Measurements from ENCODE around the gene LYPD8. TPM values are rescaled to one million over a fixed set of nuclear protein-coding genes. Genes with fewer than 3 reads are reported as not detected.
A peak's percentile ranks its signal among the peaks of the same experiment; 100 is the strongest.

Gene LYPD8
- total RNA-seq, 1 experiment from 2014 or later: not detected

DNA sequence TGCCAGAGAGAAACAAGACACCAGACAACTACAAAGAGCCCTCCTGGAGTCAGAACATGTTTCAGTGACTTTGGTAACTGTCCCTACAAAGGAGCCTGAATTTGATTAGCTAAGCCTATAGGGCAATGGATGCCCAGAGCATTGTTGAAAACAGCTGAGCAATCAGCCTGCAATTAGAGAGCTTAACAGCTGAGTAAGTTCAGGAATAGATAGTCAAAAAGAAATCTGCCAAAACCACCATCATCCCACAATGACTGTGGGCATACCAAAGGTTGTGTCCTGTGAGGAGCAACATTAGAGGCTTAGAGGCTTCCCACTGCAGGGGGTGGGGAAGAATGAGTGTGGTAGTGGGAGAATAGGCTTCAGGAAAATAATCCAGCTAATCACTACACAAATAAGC is 38.0 kb upstream of the LYPD8 start:
- no peaks in the 10 kb centered on the region for H3K79me2 ChIP-seq (ENCODE audit: low read length)
- H3K4me1 ChIP-seq (ENCODE audit: insufficient read depth, low read length): no peaks in the 10 kb centered on the region
- H4K20me1 ChIP-seq (ENCODE audit: low read length): no peaks in the 10 kb centered on the region
- H3K9me3 ChIP-seq (ENCODE audit: low read length): no peaks in the 10 kb centered on the region
- H3K4me2 ChIP-seq (ENCODE audit: low read length): no peak overlapping the region
- no peaks in the 10 kb centered on the region; the same call in 1 of the 2 replicates for H3K27me3 ChIP-seq (ENCODE audit: low read length)
- no peaks in the 10 kb centered on the region for H3K9me2 ChIP-seq (replicated peaks; ENCODE audit: low read length)
- no peak overlapping the region for H3K27ac ChIP-seq (ENCODE audit: low read length)
- TF ChIP-seq EZH2 (IDR thresholded peaks at IDR 0.05; ENCODE audit: low read length, unreplicated experiment): no peak
- TF ChIP-seq, protein P1, sequence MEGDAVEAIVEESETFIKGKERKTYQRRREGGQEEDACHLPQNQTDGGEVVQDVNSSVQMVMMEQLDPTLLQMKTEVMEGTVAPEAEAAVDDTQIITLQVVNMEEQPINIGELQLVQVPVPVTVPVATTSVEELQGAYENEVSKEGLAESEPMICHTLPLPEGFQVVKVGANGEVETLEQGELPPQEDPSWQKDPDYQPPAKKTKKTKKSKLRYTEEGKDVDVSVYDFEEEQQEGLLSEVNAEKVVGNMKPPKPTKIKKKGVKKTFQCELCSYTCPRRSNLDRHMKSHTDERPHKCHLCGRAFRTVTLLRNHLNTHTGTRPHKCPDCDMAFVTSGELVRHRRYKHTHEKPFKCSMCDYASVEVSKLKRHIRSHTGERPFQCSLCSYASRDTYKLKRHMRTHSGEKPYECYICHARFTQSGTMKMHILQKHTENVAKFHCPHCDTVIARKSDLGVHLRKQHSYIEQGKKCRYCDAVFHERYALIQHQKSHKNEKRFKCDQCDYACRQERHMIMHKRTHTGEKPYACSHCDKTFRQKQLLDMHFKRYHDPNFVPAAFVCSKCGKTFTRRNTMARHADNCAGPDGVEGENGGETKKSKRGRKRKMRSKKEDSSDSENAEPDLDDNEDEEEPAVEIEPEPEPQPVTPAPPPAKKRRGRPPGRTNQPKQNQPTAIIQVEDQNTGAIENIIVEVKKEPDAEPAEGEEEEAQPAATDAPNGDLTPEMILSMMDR (conservative IDR thresholded peaks at IDR 0.05; ENCODE audit: low read depth, low read length): no peak
- TF ChIP-seq EZH2phosphoT487 (IDR thresholded peaks at IDR 0.05; ENCODE audit: borderline replicate concordance, low read length): no peak
- no peak for ATAC-seq
- no peak overlapping the region for H2AFZ ChIP-seq (ENCODE audit: low read length)
- H3K9ac ChIP-seq (ENCODE audit: low read length): no peak overlapping the region
- no peak for DNase-seq
- intact Hi-C loops (cut with micrococcal nuclease): no loop called here
- ChIA-PET CTCF (no interaction called here), POLR2A (ENCODE audit: unreplicated experiment) (no interaction called here)
- no TSS peak for BruUV-seq (replicated peaks)
- H3F3A ChIP-seq (ENCODE audit: low read length, unreplicated experiment): no peaks in the 10 kb centered on the region
- no peaks in the 10 kb centered on the region for H3K36me3 ChIP-seq (ENCODE audit: low read depth, low read length)
- no peak overlapping the region for H3K4me3 ChIP-seq (ENCODE audit: low read length)

DNA sequence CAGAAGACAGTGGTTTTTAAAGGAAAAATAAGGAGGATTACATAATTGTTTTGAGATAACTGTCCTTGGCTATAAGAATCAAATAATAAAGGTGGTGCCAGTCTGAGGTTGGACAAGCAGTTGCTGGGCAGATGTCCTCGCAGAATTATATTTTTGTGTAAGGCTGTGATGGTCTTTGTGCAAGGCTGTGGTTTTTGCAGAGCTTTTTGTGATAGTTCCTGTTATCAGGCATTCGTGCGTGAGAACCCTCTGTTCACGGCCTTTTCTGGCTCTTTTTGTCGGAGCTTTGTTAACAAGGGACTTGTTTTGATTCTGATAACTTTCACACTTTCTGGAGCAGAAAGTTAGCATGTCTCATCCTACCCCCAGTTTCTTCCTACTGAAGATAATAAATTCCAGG is 36.8 kb upstream of the LYPD8 start:
- no peak for DNase-seq
- CTCF ChIA-PET: no interaction called here
- Histone ChIP-seq H3K4me2 (ENCODE audit: low read length) (no peak overlapping the region), H2AFZ (ENCODE audit: low read length) (no peak overlapping the region), H4K20me1 (ENCODE audit: low read length) (no peaks in the 10 kb centered on the region), H3K9me2 (replicated peaks; ENCODE audit: low read length) (no peaks in the 10 kb centered on the region), H3K79me2 (ENCODE audit: low read length) (no peaks in the 10 kb centered on the region), H3F3A (ENCODE audit: low read length, unreplicated experiment) (no peaks in the 10 kb centered on the region), H3K27me3 (ENCODE audit: low read length) (no peaks in the 10 kb centered on the region; the same call in 1 of the 2 replicates), H3K36me3 (ENCODE audit: low read depth, low read length) (no peaks in the 10 kb centered on the region), H3K9me3 (ENCODE audit: low read length) (no peaks in the 10 kb centered on the region), H3K9ac (ENCODE audit: low read length) (no peak overlapping the region), H3K27ac (ENCODE audit: low read length) (no peak overlapping the region), H3K4me3 (ENCODE audit: low read length) (no peak overlapping the region), H3K4me1 (ENCODE audit: insufficient read depth, low read length) (no peaks in the 10 kb centered on the region)
- no peak for TF ChIP-seq EZH2 (IDR thresholded peaks at IDR 0.05; ENCODE audit: low read length, unreplicated experiment)
- TF ChIP-seq, protein P1 (conservative IDR thresholded peaks at IDR 0.05; ENCODE audit: low read depth, low read length): no peak
- TF ChIP-seq EZH2phosphoT487 (IDR thresholded peaks at IDR 0.05; ENCODE audit: borderline replicate concordance, low read length): no peak
- BruUV-seq (replicated peaks): no TSS peak
- POLR2A ChIA-PET (ENCODE audit: unreplicated experiment): no interaction called here
- intact Hi-C loops (cut with micrococcal nuclease): no loop called here
- ATAC-seq: no peak

DNA sequence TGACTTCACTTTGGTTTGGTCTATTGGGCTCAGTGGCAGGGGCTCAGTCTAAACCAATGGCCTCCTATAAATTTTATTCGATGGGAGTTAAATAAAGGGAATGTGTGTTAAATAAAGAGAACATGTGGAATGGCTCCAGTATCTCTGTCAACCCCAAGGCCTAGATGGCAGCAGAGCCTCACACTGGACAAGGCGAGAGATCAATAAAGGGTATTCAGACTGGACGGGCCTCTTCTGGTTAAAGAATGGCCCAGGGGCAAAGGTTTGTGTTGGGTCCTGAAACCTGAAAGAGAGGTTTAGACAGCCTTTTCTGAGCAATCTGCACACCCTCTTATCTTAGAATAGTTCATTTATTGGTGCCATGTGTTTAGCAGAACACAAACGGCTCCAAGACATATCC is 35.5 kb upstream of the LYPD8 start:
- TF ChIP-seq EZH2phosphoT487 (IDR thresholded peaks at IDR 0.05; ENCODE audit: borderline replicate concordance, low read length) (no peak), EZH2 (IDR thresholded peaks at IDR 0.05; ENCODE audit: low read length, unreplicated experiment) (no peak)
- TF ChIP-seq, protein P1 (conservative IDR thresholded peaks at IDR 0.05; ENCODE audit: low read depth, low read length): peak; percentile 28; the same call in 1 of the 2 replicates
- intact Hi-C loops (cut with micrococcal nuclease): no loop called here
- Histone ChIP-seq H3F3A (ENCODE audit: low read length, unreplicated experiment) (no peaks in the 10 kb centered on the region), H3K9me3 (ENCODE audit: low read length) (no peaks in the 10 kb centered on the region), H2AFZ (ENCODE audit: low read length) (no peak overlapping the region), H3K79me2 (ENCODE audit: low read length) (no peaks in the 10 kb centered on the region), H3K27ac (ENCODE audit: low read length) (no peak overlapping the region), H3K9me2 (replicated peaks; ENCODE audit: low read length) (no peaks in the 10 kb centered on the region), H3K27me3 (ENCODE audit: low read length) (no peaks in the 10 kb centered on the region; the same call in 1 of the 2 replicates), H3K9ac (ENCODE audit: low read length) (no peak overlapping the region), H3K36me3 (ENCODE audit: low read depth, low read length) (no peaks in the 10 kb centered on the region), H3K4me2 (ENCODE audit: low read length) (no peak overlapping the region), H3K4me1 (ENCODE audit: insufficient read depth, low read length) (no peaks in the 10 kb centered on the region; the same call in 1 of the 2 replicates), H3K4me3 (ENCODE audit: low read length) (no peak overlapping the region), H4K20me1 (ENCODE audit: low read length) (no peaks in the 10 kb centered on the region)
- DNase-seq (no peak), ATAC-seq (0 out of 2 replicates have a peak, but pooled peaks have one; percentile 31)
- ChIA-PET POLR2A (ENCODE audit: unreplicated experiment) (no interaction called here), CTCF (no interaction called here)
- no TSS peak for BruUV-seq (replicated peaks)

Data from PC-3 (cell line).